G401 (cell line): ENCODE measurements around the gene KLHL36. TPM values are rescaled to one million over a fixed set of nuclear protein-coding genes. Genes with fewer than 3 reads are reported as not detected.
"Not testable (repeated sequence)": the region's sequence is repeated elsewhere in the genome, so short reads cannot be mapped to it uniquely, and the experiment has no call there.

Source experiments
- DNase-seq: peaks from one replicate; pipeline ENCODE4 v3.0.0-alpha.2; 2015; ENCODE audit warnings: low spot score
- in situ Hi-C: cut with HindIII; loops from 2 replicates; pipeline ENCODE4 v1.10.0; 2016; ENCODE audit warnings: low sequenced_read_pairs, mixed read lengths
- total RNA-seq: library from RNA; depleted of rRNA; stranded (reverse); fragments of >200 nt; shearing (Covaris generic); gene quantifications from 2 replicates; pipeline ENCODE4 v1.2.3, GENCODE V29; 2014

The KLHL36 gene
- total RNA-seq, 1 experiment from 2014 or later, result 29.7 TPM

DNA sequence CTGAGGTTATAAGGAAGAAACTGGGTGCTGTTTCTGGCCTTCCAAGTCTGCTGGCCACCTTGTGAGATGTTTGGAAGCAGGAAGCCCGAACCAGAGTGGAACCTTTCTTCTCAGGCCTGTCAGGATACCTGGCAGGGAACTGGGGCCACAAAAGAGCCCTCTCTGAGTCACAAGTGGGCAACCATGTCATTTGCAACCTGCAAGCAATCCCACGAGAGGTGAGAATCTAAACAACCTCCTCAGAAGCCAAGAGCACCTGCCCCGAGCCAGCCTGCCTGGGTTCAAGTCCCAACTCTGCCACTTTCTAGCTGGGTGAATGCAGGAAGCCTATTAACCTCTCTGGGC, 33.7 kb upstream of the KLHL36 start:
- in situ Hi-C loops, result no loop called here
- DNase-seq, result no peak

DNA sequence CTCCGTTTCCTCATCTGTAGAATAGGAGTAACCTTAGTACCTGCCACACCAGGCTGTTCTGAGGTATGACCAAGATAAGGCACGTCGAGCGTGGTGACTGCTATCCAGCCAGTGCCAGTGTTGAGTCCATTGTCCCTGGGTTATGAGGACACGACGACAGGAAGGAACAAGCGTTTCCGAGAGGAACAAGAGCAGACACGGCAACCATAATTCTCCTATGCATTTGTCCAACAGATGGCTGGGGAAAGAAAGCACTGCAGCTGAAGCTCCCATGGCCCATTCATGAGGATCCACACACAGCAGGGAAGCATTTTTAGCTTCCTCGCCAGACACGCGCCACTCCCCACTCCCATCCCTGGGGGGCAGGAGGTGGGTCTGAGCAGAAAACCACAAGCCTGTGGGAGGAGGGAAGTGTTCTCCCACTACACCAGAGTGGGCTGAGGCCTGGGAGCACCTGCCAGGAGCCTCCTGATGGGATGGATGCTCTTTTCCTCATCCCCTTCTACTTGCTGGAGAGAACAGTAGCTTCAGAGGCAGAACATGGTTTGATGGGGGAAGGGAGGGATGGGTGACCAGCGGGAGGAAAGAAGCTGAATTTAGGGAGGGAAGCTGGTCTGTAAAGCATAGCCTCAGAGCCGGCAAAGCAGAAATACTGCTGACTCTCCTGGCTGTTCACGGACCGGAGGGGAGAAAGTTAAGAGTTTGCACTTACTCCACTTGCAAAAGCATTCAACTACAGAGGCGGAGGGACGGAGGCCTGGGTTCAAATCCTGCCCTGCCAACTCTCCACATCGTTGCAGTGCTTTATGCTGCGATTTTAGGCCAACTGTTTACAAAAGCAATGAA, 33.1 kb upstream of the KLHL36 start:
- in situ Hi-C loops, result no loop called here
- DNase-seq, result no peak

DNA sequence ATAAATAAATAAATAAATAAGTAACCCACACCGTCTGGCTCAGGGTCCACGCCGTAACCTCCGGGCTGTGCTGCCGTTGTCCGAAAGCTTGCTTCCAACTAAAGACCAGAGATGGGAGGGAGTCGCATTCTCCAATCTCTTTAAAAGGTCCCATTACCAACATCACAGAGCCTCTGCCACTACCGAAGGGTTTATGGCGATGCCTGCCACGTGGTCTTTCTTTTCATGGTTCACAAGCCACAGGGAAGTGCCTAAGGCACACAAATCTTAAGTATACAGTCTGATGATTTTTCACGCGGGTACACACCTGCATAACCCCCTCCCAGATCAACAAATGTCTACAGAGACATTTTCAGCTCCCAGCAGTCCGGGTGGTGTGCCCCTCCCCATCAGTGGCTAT, 31.8 kb upstream of the KLHL36 start:
- in situ Hi-C loops, result no loop called here

DNA sequence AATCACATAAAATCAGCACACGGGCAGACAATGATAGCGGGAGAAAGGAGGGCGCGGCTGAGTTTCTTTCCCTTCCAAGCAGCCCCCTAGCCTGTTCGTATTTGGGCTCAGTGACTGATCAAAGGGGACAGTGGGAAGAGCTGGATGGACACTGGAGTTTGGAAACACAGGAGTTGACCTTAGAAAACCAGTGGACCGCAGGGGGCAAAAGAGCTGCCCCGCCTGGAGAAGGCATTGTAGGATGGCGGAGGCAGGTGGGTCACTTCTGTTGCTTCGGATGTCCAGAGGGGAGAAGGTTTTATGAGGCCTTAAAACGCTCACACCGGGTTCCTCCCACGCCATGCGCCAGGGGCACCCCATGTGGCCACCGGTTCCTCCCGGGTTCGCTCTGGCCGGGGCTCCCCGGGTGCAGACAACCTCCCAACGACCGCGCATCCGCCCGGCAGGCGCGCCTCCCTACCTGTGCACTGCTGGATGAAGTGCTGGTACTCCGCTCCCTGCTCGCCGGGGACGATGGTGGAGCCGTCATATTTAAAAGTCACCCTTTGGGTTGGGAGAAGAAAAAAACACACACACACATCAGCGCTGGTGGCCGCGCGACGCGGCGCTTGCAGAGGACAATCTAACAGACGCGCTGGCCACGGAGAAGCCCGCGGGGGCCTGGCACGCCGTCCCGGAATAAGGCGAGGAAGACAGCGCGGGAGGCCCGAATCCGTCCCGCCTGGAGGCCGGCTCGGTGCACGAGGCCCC, 31.1 kb upstream of the KLHL36 start:
- DNase-seq, result no peak
- in situ Hi-C loops, result no loop called here

More for the DNA sequence above, 31.8 kb upstream of the KLHL36 start:
- DNase-seq, result no peak

DNA sequence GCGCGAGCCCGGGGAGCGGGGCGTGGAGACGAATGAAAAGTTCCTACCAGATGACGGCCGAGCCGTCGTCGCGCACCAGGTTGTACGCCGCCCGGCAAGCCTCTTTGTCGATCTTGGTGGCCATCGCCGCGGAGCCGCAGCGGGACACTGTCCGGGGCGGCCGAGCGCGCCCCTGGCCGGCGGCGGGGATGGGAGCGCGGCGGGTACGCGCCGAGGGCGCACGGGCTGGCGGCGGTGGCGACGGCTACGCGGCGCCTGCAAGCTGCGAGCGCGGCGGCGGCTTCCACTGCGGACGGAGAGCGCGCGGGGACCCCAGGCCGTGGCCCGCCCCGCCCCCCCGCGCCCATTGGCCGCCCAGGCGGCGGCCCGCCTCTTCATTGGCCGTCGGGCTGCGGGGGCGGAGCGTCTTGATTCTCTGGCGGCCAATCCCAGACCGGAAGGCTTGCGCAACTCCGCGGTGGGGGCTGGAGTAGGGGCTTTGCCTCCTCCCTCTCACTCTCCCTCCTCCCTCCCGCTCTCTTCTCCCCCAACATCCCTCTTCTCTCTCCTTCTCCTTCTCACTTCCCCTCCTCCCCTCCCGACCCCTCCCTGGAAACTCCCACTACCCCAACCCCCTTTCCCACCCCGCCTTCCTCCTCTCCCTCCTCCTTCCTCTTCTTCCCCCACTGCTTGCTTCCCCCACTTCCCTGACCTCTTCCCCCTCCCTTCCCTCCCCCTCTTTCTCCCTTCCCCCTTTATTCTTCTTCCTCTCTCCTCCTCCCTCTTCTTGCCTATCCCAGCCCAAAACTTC, 30.3 kb upstream of the KLHL36 start, which contains the start of gene COTL1:
TSS of gene COTL1 (minus strand) at position 288 of the 790 bp plus-strand sequence. CDS start at position 124, 164 bp downstream.
- peak; percentile 98 for DNase-seq
- in situ Hi-C loops, result no loop called here

DNA sequence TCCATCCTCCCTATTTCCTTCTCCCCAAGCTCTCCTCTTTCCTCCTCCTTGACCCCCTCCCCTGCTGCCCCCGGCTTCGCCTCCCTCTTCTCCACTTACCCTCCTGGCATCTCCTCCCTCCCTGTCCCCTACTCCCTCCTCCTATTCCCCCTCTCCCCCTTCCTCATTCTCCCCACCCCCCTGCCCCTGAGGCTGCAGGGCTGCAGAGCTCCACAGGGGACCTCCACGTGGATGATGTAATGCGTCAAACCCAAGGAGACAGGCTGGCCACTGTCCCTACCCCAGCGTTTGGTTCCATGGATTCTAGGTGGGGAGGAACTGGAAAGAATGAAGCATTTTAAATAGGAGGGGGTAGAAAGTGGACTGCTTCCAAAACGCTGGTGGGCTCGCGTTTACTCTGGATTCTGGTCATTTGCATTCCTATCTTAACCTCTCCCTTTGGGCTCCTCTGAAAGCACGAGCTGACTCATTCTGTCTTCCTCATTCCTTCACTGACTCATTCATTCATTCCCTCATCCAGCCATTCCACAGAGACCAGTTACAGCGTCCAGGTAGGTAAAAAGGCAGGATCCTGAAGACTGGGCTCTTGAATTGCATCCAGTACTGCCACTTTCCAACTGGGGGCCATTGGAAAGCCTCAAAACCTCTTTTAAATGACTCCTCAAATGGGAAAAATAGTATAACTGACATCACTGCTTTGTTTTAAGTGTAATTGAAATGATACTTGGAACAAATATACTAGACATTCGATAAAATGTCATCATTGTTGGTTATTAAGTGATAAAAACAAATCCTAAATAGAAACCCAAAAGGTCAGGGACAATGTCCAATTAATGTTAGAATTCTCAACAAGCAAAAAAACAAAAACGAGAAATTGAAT, 29.5 kb upstream of the KLHL36 start:
- in situ Hi-C loops, result no loop called here
- DNase-seq, result peak; percentile 64

DNA sequence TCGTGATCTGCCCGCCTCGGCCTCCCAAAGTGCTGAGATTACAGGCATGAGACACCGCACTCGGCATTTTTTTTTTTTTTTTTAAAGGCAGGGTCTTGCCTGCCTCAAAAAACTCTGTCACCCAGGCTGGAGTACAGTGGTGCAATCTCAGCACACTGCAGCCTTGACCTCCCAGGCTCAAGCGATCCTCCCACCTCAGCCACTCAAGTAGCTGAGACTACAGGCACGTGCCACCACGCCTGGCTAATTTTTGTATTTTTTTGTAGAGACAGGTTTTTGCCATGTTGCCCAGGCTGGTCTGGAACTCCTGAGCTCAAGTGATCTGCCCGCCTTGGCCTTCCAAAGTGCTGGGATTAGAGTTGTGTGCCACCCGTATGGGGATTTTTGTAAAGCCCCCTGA, 27.4 kb upstream of the KLHL36 start:
- DNase-seq, in situ Hi-C loops: not testable (repeated sequence)

DNA sequence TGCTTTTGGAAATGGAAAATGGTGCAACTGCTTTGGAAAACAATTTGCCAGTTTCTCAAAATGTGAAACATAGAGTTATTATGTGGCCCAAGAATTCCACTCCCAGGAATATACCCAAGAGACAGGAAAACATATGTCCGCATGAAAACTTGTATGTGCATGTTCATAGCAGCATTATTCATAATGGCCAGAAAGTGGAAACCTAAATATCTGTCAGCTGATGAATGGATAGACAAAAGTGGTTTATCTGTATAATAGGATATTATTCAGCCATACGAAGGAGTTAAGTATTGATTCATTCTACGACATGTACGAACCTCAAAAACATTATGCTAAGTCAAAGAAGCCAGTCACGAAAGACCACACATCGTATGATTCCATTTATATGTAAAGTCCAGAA, 22.8 kb upstream of the KLHL36 start:
- in situ Hi-C loops, result no loop called here
- no peak for DNase-seq

DNA sequence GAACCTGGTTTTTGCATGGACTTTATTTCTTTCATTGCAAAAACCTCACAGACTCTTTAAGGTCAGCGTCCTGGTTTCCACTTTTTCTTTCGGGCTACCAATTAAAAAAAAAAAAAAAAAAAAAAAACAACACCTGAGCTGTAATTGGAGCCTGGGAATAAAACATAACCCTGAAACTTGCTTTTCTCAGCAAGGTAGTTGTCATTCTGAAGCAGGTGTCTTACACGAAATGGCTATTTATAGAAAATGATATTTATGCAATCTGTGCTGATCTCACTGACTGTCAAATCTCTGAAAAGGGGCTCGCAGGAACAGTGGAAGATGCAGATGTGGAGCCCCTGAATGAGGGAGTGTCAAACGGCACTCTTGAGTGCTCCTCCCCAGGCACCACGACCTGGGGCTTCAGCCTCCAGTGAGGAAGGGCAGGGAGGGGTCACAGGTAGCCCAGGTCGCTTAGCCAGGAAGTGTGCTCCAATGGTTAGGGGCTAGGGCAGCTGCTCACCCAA, 20.0 kb upstream of the KLHL36 start:
- in situ Hi-C loops, result no loop called here
- no peak for DNase-seq

DNA sequence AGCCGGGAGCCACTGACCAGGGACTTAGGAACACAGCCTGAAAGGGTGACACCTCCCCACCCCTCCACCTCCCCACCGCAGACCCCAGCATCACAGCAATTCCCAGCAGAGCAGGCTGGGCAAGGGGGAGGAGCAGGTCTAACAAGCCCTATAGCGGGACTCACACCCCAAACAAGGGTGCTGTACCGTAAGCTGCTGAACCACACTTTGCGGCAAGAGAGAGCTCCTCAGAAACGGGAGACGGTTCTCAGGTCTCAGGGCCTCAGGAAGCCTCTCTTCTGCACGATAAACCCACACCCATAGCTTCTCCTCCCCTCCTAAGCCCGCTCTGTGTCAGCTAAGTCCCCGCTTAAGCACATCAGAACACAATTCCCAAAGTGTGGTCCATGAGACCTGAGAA, 18.7 kb upstream of the KLHL36 start:
- DNase-seq, result no peak
- in situ Hi-C loops, result no loop called here

DNA sequence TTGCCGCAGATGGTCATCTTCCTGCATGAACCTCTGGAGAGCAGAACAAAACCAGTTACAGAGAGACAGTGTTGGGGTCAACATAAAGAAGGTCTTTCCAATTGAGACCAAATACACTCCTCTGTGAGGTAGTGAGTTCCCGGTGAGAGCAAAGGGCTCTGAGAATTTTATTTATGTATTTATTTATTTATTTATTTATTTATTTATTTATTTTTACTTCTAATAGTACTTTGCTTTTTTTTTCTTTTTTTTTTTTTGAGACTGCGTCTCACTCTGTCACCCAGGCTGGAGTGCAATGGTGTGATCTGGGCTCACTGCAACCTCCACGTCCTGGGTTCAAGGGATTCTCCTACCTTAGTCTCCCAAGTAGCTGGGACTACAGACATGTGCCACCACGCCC, 18.3 kb upstream of the KLHL36 start:
- in situ Hi-C loops, result no loop called here
- no peak for DNase-seq

DNA sequence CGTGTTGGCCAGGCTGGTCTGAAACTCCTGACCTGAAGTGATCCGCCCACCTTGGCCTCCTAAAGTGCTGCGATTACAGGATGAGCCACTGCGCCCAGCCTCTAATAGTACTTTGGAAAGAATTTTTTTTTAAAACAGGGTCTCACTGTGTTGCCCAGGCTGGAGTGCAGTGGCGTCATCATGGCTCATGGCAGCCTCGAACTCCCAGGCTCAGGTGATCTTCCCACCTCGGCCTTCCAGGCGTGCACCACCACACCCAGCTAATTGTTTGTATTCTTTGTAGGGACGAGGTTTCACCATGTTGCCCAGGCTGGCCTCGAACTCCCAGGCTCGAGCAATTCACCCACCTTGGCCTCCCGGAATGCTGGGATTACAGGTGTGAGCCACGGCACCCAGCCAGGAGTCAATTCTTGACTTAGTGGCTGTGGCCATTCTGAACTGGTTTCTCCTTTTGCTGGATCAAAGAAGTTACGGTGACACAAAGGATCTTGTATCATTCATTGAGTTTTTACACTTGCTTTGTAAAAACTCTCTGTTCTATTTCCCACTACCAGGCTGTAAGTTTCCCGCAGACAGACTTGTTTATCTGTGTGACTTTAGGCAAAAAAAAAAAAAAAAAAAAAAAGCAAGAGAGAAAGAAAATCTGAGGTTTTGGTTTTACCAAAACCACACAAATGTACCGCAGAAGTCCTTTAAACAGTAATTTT, 17.7 kb upstream of the KLHL36 start:
- in situ Hi-C loops, result no loop called here
- DNase-seq, result no peak

DNA sequence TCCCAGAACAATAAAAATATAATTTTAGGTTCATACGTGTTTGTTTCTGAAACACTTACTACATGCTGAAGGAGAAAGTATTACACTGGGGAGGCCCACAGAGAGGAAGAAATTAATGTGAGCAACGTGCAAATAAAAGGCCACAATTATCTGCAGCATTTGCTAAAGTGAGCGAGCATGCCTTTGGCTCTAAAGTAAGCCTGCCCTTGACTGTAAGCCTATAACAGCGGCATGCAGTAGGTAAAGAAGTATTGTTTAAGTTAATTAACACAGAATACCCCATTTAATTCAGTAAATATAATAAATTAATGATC, 17.2 kb upstream of the KLHL36 start:
- DNase-seq, result no peak
- in situ Hi-C loops, result no loop called here

DNA sequence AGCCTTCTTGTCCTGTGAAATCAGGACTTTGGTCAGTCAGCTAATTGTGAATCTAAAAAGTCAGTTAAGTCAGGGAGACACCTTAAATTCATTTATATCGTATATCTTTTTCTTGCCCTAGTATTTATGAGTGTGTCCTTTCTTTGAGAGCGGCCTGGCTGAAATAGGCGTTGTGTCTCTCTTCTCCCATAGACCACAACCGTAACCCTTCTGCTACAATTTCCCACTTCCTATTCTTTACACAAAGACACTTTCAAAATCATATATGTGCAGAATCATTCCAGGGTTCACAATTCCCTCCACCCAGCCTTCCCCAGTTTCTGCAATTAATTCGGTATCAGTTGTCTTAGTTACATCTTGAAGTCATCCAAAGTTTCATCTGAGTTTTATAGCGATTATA, 16.4 kb upstream of the KLHL36 start:
- in situ Hi-C loops, result no loop called here

DNA sequence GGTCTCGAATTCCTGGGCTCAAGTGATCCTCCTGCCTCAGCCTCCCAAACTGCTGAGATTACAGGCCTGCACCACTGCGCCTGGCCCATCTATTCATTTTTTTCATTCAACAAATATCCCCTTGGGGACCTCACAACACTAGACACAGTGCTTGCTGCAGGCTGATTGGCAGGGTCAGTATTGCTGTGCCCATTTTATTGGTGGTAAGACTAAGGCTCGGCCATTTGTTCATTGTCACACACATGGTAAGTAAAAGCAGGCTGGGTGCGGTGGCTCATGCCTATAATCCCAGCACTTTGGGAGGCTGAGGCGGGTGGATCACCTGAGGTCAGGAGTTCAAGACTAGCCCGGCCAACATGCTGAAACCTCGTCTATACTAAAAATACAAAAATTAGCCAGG, 15.4 kb upstream of the KLHL36 start:
- DNase-seq, in situ Hi-C loops: not testable (repeated sequence)

More for the DNA sequence above, 16.4 kb upstream of the KLHL36 start:
- DNase-seq, result no peak

DNA sequence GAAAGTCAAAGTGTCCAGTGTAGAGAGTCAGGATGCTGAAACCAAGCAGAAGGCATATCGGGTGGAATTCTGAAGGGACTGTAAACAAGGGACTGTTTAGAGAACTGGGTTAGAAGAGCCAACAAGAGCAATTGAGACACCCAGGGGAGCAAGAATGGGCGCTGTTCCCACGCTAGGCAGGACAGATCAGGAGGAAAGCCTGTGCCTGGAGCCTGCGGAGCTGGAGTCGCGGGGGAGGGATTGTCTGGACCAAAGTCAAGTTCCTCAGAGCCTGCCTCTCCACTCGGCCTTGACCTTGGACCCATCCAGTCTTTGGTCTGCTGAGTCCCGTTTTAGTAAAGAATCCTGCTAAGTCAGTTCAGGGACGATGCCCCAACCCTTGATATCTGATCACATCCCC, 14.7 kb upstream of the KLHL36 start:
- in situ Hi-C loops, result no loop called here
- peak; percentile 19 for DNase-seq

DNA sequence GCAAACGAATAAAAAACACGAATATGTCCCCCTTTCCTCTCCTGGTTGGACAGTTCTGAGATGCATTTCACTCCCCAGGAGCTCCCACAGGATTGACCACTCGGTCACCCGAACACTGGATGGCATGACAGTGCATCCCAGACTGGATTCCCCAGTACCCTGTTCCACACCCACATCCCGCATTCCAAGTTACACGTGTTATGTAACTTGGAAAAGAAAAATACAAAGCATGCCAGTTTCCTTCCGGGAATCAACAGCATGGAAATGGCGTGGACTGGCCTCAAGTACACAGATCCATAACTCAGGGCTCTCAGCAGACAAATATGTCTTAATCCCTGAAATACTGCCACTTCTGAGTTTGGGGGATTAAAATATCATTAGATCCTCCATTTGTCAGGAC, 12.6 kb upstream of the KLHL36 start:
- in situ Hi-C loops, result no loop called here
- no peak for DNase-seq

DNA sequence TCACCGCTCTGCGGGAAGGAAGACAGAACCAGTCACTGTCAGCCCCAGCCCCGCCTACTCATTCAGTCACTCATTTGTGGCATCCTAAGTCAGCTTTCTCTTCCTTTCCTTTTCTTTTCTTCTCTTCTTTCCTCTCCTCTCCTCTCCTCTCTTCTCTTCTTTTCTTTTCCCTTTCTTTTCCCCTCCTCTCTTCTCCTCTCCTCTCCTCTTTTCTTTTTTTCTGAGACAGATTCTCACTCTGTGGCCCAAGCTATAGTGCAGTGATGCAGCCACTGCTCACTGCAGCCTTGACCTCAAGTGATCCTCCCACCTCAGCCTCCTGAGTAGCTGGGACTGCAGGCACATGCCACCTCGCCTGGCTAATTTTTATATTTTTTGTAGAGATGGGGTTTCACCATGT, 10.6 kb upstream of the KLHL36 start:
- in situ Hi-C loops, result no loop called here
- DNase-seq, result no peak
